K562 (cell line): ENCODE data around the gene NRROS. TPM values are rescaled to one million over a fixed set of nuclear protein-coding genes. Genes with fewer than 3 reads are reported as not detected.

Experiments used
- ARID2 ChIP-seq: fragments of 450-650 bp; IDR thresholded peaks from 2 replicates; pipeline ENCODE4 v1.6.1; 2017; ENCODE audit warnings: antibody characterized with exemption, mild to moderate bottlenecking
- C11orf30 ChIP-seq: fragments of 450-650 bp; IDR thresholded peaks from 2 replicates; pipeline ENCODE4 v1.6.1; 2016; ENCODE audit warnings: low read depth, mild to moderate bottlenecking
- CREM ChIP-seq: IDR thresholded peaks from 2 replicates; pipeline ENCODE4 v1.6.1; 2014; ENCODE audit warnings: antibody characterized with exemption, low read depth
- HES1 ChIP-seq: fragments of 450-650 bp; IDR thresholded peaks from 2 replicates; pipeline ENCODE4 v1.6.1; 2016; ENCODE audit warnings: low read depth, mild to moderate bottlenecking, moderate library complexity
- HSF4 ChIP-seq: fragments of 250-450 bp; sonication (Bioruptor Pico); IDR thresholded peaks from 2 replicates; pipeline ENCODE4 v2.1.2; 2022; ENCODE audit warnings: mild to moderate bottlenecking, moderate library complexity, borderline replicate concordance
- ILK ChIP-seq: fragments of 450-650 bp; IDR thresholded peaks from 2 replicates; pipeline ENCODE4 v1.6.1; 2016; ENCODE audit warnings: missing genetic modification characterization, low read depth, mild to moderate bottlenecking, missing compliant biosample characterization, moderate library complexity, borderline replicate concordance
- IRF2 ChIP-seq: sonication (generic); formaldehyde crosslinking; IDR thresholded peaks from 2 replicates; pipeline ENCODE4 v1.8.1; 2022; ENCODE audit warnings: mild to moderate bottlenecking, missing genetic modification reagents
- KAT7 ChIP-seq: sonication (generic); formaldehyde crosslinking; IDR thresholded peaks from 2 replicates; pipeline ENCODE4 v1.8.0; 2022; ENCODE audit warnings: missing genetic modification reagents, mild to moderate bottlenecking, borderline replicate concordance
- KLF16 ChIP-seq: IDR thresholded peaks from 2 replicates; pipeline ENCODE4 v1.6.1; 2016; ENCODE audit warnings: antibody characterized with exemption
- LEF1 ChIP-seq: fragments of 450-650 bp; IDR thresholded peaks from 2 replicates; pipeline ENCODE4 v1.6.1; 2016; ENCODE audit warnings: mild to moderate bottlenecking
- NFXL1 ChIP-seq: fragments of 450-650 bp; formaldehyde crosslinking; IDR thresholded peaks from 2 replicates; pipeline ENCODE4 v1.4.0; 2021; ENCODE audit warnings: mild to moderate bottlenecking
- NKRF ChIP-seq: fragments of 450-650 bp; IDR thresholded peaks from 2 replicates; pipeline ENCODE4 v1.6.1; 2016; ENCODE audit warnings: borderline replicate concordance
- NRF1 ChIP-seq, 2 experiments: fragments of 450-650 bp; IDR thresholded peaks in 1 of 2; conservative IDR thresholded peaks in 1 of 2; 2 replicates each; pipeline ENCODE4 v1.6.1; 2014; ENCODE audit warnings: mild to moderate bottlenecking in 2 of 2
- PHF8 ChIP-seq: fragments of 200-600 bp; sonication (generic); IDR thresholded peaks from 2 replicates; pipeline ENCODE4 v1.6.1; 2012; ENCODE audit warnings: mixed run types, mild to moderate bottlenecking, inconsistent platforms, low read length, moderate library complexity, borderline replicate concordance
- SFPQ ChIP-seq: fragments of 200-400 bp; formaldehyde crosslinking; IDR thresholded peaks from 2 replicates; pipeline ENCODE4 v1.6.1; 2017; ENCODE audit warnings: mild to moderate bottlenecking, low read depth, low read length, moderate library complexity
- TEAD4 ChIP-seq, 2 experiments: sonication (generic) in 1 of 2; formaldehyde crosslinking in 1 of 2; IDR thresholded peaks; 2 replicates each; pipeline versions ENCODE4 v1.6.1 to v1.8.0; 2012 to 2022; ENCODE audit warnings: borderline replicate concordance in 1 of 2, inconsistent platforms in 1 of 2, low read length in 1 of 2, mild to moderate bottlenecking in 1 of 2, missing genetic modification reagents in 1 of 2
- THRA ChIP-seq: fragments of 450-650 bp; IDR thresholded peaks from 2 replicates; pipeline ENCODE4 v1.6.1; 2017; ENCODE audit warnings: mild to moderate bottlenecking, moderate library complexity
- ZEB2 ChIP-seq: fragments of 450-650 bp; IDR thresholded peaks from 2 replicates; pipeline ENCODE4 v1.6.1; 2016
- ZFP1 ChIP-seq: fragments of 450-650 bp; formaldehyde crosslinking; IDR thresholded peaks from 2 replicates; pipeline ENCODE4 v1.4.0; 2020; ENCODE audit warnings: mild to moderate bottlenecking, mixed read lengths
- ZNF175 ChIP-seq: fragments of 200-800 bp; sonication (Bioruptor generic); IDR thresholded peaks from 2 replicates; pipeline ENCODE4 v1.6.1; 2016; ENCODE audit warnings: low read depth, mild to moderate bottlenecking, missing genetic modification characterization, missing compliant biosample characterization
- ZNF347 ChIP-seq: fragments of 450-650 bp; formaldehyde crosslinking; IDR thresholded peaks from 2 replicates; pipeline ENCODE4 v1.4.0; 2020; ENCODE audit warnings: low read depth, mild to moderate bottlenecking, moderate library complexity
- ZNF445 ChIP-seq: fragments of 250-450 bp; sonication (Bioruptor Pico); IDR thresholded peaks from 2 replicates; pipeline ENCODE4 v1.4.0; 2020; ENCODE audit warnings: low read depth, mild to moderate bottlenecking, moderate library complexity
- ZNF561 ChIP-seq: fragments of 450-650 bp; formaldehyde crosslinking; conservative IDR thresholded peaks from 2 replicates; pipeline ENCODE4 v1.4.0; 2020; ENCODE audit warnings: mild to moderate bottlenecking, moderate library complexity
- polyA plus RNA-seq, 8 experiments: library from polyadenylated mRNA; depleted of rRNA in 4 of 8; stranded (reverse) in 5 of 8; unstranded in 3 of 8; fragments of >200 nt; fragmentation: Nextera tagmentation in 2 of 8; fragmentation: Illumina TruSeq in 1 of 8; extraction: Ambion mirVana in 2 of 8; extraction: Trizol in 1 of 8; gene quantifications; 2 replicates each; pipeline versions ENCODE4 v1.2.1 to v1.2.3, GENCODE V29; 2011 to 2014; ENCODE audit warnings: inconsistent platforms in 1 of 8, missing spikeins in 1 of 8
- total RNA-seq, 7 experiments: library from RNA; depleted of rRNA in 6 of 7; stranded (reverse); fragments of >200 nt in 6 of 7; fragmentation: Illumina TruSeq in 2 of 7; extraction: Trizol in 2 of 7; gene quantifications; 2 replicates each; pipeline versions ENCODE4 v1.2.1 to v1.2.3, GENCODE V29; 2011 to 2021; ENCODE audit warnings: low replicate concordance in 1 of 7

NRROS gene
- total and polyA plus RNA-seq, 9 of the 15 experiments (the other 6 are each of a cell fraction or from before 2014, with no cell fraction given): 0.34 to 13.8 (median 3.8) TPM

GRCh38 chr3:196694941-196695848, 55.7 kb downstream of the NRROS start (continued):
- no peak for TF ChIP-seq SFPQ
- TF ChIP-seq HSF4 (CRISPR knock-in tag): no peak
- no peak for TF ChIP-seq ZNF175 (CRISPR knock-in tag)
- no peak for TF ChIP-seq ARID2
- TF ChIP-seq NFXL1 (CRISPR knock-in tag): no peak
- no peak for TF ChIP-seq THRA
- TF ChIP-seq CREM: no peak
- TF ChIP-seq TEAD4 (IDR thresholded peaks at IDR 0.05; ENCODE audit: low read length): peak; percentile 68
- no peak for TF ChIP-seq TEAD4 (CRISPR knock-in tag; IDR thresholded peaks at IDR 0.05; ENCODE audit: borderline replicate concordance)
- no peak for TF ChIP-seq HES1
- TF ChIP-seq NRF1 (conservative IDR thresholded peaks at IDR 0.05 in 1 of 2, IDR thresholded peaks at IDR 0.05 in 1 of 2): no peak
- no peak for TF ChIP-seq ZFP1 (CRISPR knock-in tag)
- TF ChIP-seq NKRF: 0 out of 2 replicates have a peak, but pooled peaks have one; percentile 26
- no peak for TF ChIP-seq KLF16
- TF ChIP-seq KAT7: no peak
- no peak for TF ChIP-seq LEF1
- no peak for TF ChIP-seq ZEB2
- no peak for TF ChIP-seq PHF8
- TF ChIP-seq ILK (tag): no peak
- TF ChIP-seq IRF2 (CRISPR knock-in tag): no peak
- no peak for TF ChIP-seq ZNF561 (CRISPR knock-in tag)
- no peak for TF ChIP-seq ZNF347 (CRISPR knock-in tag)
- no peak for TF ChIP-seq ZNF445 (CRISPR knock-in tag)
- no peak for TF ChIP-seq C11orf30
